Endodermal cell (in vitro differentiated cells): ENCODE measurements around the gene SEMA5A. TPM values are rescaled to one million over a fixed set of nuclear protein-coding genes. Genes with fewer than 3 reads are reported as not detected.

Experiments
- DNase-seq: peaks from one replicate; pipeline ENCODE4 v3.0.0-alpha.2; 2017
- H3K27ac ChIP-seq: 2 replicates; pipeline ENCODE4 v1.5.1; 2013; ENCODE audit warnings: mild to moderate bottlenecking, low read depth, low read length, moderate library complexity
- H3K27me3 ChIP-seq: 2 replicates; pipeline ENCODE4 v1.6.1; 2013; ENCODE audit warnings: mild to moderate bottlenecking, low read length, moderate library complexity; ENCODE audit not compliant: insufficient read depth, control insufficient read depth, poor library complexity, severe bottlenecking
- H3K36me3 ChIP-seq: 2 replicates; pipeline ENCODE4 v1.7.0; 2013; ENCODE audit warnings: mild to moderate bottlenecking, low read length, moderate library complexity; ENCODE audit not compliant: control insufficient read depth, insufficient read depth
- H3K4me1 ChIP-seq: one replicate; pipeline ENCODE4 v1.7.0; 2013; ENCODE audit warnings: low read length; ENCODE audit not compliant: control insufficient read depth, insufficient read depth
- H3K4me3 ChIP-seq: 2 replicates; pipeline ENCODE4 v1.5.1; 2013; ENCODE audit warnings: mild to moderate bottlenecking, low read length, moderate library complexity
- H3K9ac ChIP-seq: 2 replicates; pipeline ENCODE4 v1.6.1; 2013; ENCODE audit warnings: mild to moderate bottlenecking, low read length, moderate library complexity; ENCODE audit not compliant: poor library complexity, severe bottlenecking; ENCODE audit errors: extremely low read depth
- H3K9me3 ChIP-seq: 2 replicates; pipeline ENCODE4 v1.6.1; 2013; ENCODE audit warnings: mild to moderate bottlenecking, low read length, moderate library complexity; ENCODE audit not compliant: control insufficient read depth
- H3K27ac Mint-ChIP-seq: 2 replicates; pipeline ENCODE4 v1.8.0; 2020; ENCODE audit warnings: mixed read lengths
- H3K27me3 Mint-ChIP-seq: 2 replicates; pipeline ENCODE4 v1.8.0; 2021; ENCODE audit warnings: mild to moderate bottlenecking, mixed read lengths; ENCODE audit not compliant: insufficient read depth
- H3K36me3 Mint-ChIP-seq: 2 replicates; pipeline ENCODE4 v1.8.0; 2020; ENCODE audit warnings: low read depth, mixed read lengths
- H3K4me1 Mint-ChIP-seq: 2 replicates; pipeline ENCODE4 v1.8.0; 2020; ENCODE audit warnings: mixed read lengths
- H3K4me3 Mint-ChIP-seq: 2 replicates; pipeline ENCODE4 v1.8.0; 2020; ENCODE audit warnings: mild to moderate bottlenecking, moderate library complexity, mixed read lengths
- H3K9me3 Mint-ChIP-seq: 2 replicates; pipeline ENCODE4 v1.8.0; 2020; ENCODE audit warnings: mild to moderate bottlenecking, mixed read lengths
- WGBS, 2 experiments: methylation state at CpG; one replicate each; pipeline versions ENCODE4 v1.1.5 to v1.1.7; 2013; ENCODE audit warnings: missing lambda C conversion rate in 2 of 2, mixed read lengths in 1 of 2; ENCODE audit not compliant: insufficient coverage in 1 of 2, insufficient read length in 1 of 2; 5-methylcytosine and 5-hydroxymethylcytosine counted together
- total RNA-seq, 2 donors: library from RNA; stranded (reverse); fragmentation: NEBNext Ultra II Directional in 1 of 2; extraction: Animal tissue kit (Norgen Biotek cat#: 25700) in 1 of 2; gene quantifications; 2 replicates in 1 of 2; 3 replicates in 1 of 2; pipeline ENCODE4 v1.2.1, GENCODE V29; 2021
- TF ChIP-seq, protein P1 (sequence below): fragments of 200-600 bp; sonication (generic); conservative IDR thresholded peaks from 2 replicates; pipeline ENCODE4 v1.5.0; 2021; ENCODE audit warnings: antibody characterized with exemption, mild to moderate bottlenecking

The SEMA5A gene
- total RNA-seq, 2 donors from 2014 or later: 46.8 to 77.8 TPM

DNA sequence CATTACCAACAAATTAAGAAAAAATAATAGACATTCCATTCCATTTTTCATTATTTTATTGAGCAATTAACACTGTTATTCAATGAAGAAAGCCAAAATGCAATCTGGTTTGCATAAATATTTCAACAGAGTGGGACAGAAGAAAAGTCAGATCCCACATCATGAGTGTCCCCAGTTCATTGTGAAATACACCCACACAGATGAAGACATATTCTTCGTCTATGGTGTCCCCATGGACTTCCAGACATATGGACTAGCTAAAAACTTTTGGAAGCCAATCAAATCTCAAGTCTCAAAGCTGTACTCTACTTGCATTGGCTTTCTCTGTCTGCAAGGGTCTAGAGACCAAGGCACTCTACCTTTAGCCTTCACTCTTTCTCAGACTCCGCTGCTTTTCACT lies 194.3 kb downstream of the SEMA5A start:
- TF ChIP-seq, protein P1, sequence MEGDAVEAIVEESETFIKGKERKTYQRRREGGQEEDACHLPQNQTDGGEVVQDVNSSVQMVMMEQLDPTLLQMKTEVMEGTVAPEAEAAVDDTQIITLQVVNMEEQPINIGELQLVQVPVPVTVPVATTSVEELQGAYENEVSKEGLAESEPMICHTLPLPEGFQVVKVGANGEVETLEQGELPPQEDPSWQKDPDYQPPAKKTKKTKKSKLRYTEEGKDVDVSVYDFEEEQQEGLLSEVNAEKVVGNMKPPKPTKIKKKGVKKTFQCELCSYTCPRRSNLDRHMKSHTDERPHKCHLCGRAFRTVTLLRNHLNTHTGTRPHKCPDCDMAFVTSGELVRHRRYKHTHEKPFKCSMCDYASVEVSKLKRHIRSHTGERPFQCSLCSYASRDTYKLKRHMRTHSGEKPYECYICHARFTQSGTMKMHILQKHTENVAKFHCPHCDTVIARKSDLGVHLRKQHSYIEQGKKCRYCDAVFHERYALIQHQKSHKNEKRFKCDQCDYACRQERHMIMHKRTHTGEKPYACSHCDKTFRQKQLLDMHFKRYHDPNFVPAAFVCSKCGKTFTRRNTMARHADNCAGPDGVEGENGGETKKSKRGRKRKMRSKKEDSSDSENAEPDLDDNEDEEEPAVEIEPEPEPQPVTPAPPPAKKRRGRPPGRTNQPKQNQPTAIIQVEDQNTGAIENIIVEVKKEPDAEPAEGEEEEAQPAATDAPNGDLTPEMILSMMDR: no peak
- no peaks in the 10 kb centered on the region for H3K4me1 Mint-ChIP-seq
- H3K36me3 ChIP-seq: peaks cover 11% of the 10 kb centered on the region
- H3K9ac ChIP-seq: no peak overlapping the region
- H3K27ac Mint-ChIP-seq: no peak overlapping the region
- DNase-seq: no peak
- H3K9me3 Mint-ChIP-seq: no peaks in the 10 kb centered on the region
- H3K36me3 Mint-ChIP-seq: peaks cover 11% of the 10 kb centered on the region
- no peaks in the 10 kb centered on the region for H3K27me3 Mint-ChIP-seq
- H3K27ac ChIP-seq: no peak overlapping the region
- H3K27me3 ChIP-seq: no peaks in the 10 kb centered on the region
- 83 to 95% methylated on average over 2 of the region's 2 CpGs for WGBS, 2 experiments
- peaks cover 6% of the 10 kb centered on the region for H3K9me3 ChIP-seq
- H3K4me3 ChIP-seq: no peak overlapping the region
- H3K4me1 ChIP-seq: peaks cover 4% of the 10 kb centered on the region
- H3K4me3 Mint-ChIP-seq: no peak overlapping the region

DNA sequence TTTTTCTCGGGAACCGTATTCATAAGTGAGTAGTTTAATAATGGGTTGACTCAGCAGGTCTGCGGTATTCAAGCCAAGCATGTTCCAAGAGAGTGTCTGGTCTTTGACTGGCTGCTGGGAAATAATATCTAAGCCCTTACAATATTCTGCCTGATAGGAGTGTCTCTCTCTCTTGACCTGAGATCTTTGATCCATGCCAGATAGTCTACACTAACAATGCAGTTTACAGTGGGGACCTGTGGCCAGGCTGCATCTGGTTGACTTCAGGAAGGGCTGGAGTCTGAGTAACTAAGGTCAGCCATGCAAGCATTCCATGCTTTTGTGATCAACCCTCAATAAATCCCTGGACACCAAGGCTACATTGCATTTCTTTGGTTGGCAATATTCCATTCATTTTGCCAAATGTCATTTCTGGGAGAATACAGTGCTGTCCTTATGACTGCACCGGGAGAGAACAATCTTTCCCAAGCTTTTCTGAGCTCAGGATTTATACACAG lies 195.5 kb downstream of the SEMA5A start:
- no peak overlapping the region for H3K4me3 ChIP-seq
- Mint-ChIP-seq H3K27ac (no peak overlapping the region), H3K36me3 (peaks cover 14% of the 10 kb centered on the region), H3K9me3 (no peaks in the 10 kb centered on the region), H3K4me3 (no peak overlapping the region), H3K4me1 (no peaks in the 10 kb centered on the region), H3K27me3 (no peaks in the 10 kb centered on the region)
- no peak for DNase-seq
- H3K27me3 ChIP-seq: no peaks in the 10 kb centered on the region
- H3K4me1 ChIP-seq: peaks cover 4% of the 10 kb centered on the region
- peaks cover 18% of the 10 kb centered on the region for H3K36me3 ChIP-seq
- H3K27ac ChIP-seq: no peak overlapping the region
- TF ChIP-seq, protein P1: no peak
- WGBS, 2 experiments: 82 to 87% methylated on average over 3 to 4 of the region's 4 CpGs
- no peak overlapping the region for H3K9ac ChIP-seq
- H3K9me3 ChIP-seq: peaks cover 13% of the 10 kb centered on the region

GRCh38 chr5:9348401-9348996 lies 197.4 kb downstream of the SEMA5A start:
- peaks cover 18% of the 10 kb centered on the region for H3K36me3 ChIP-seq
- H3K4me1 Mint-ChIP-seq: no peaks in the 10 kb centered on the region
- DNase-seq: no peak
- TF ChIP-seq, protein P1: no peak
- WGBS, 2 experiments: 84 to 95% methylated on average over 4 to 5 of the region's 5 CpGs
- H3K27me3 ChIP-seq: no peaks in the 10 kb centered on the region
- H3K4me1 ChIP-seq: peaks cover 4% of the 10 kb centered on the region
- H3K4me3 Mint-ChIP-seq: no peak overlapping the region
- no peak overlapping the region for H3K27ac ChIP-seq
- H3K27ac Mint-ChIP-seq: peak overlapping the region; percentile 8
- no peaks in the 10 kb centered on the region for H3K9me3 Mint-ChIP-seq
- no peaks in the 10 kb centered on the region for H3K27me3 Mint-ChIP-seq
- peak overlapping the region; percentile 2 for H3K4me3 ChIP-seq
- peaks cover 14% of the 10 kb centered on the region for H3K36me3 Mint-ChIP-seq
- H3K9me3 ChIP-seq: peaks cover 13% of the 10 kb centered on the region
- H3K9ac ChIP-seq: no peak overlapping the region
